ENCODE data around the gene AKT3. TPM values are rescaled to one million over a fixed set of nuclear protein-coding genes. Genes with fewer than 3 reads are reported as not detected.
A peak's percentile ranks its signal among the peaks of the same experiment; 100 is the strongest.

AKT3 gene
- total RNA-seq, 1 donor from 2014 or later, result 107 TPM

DNA sequence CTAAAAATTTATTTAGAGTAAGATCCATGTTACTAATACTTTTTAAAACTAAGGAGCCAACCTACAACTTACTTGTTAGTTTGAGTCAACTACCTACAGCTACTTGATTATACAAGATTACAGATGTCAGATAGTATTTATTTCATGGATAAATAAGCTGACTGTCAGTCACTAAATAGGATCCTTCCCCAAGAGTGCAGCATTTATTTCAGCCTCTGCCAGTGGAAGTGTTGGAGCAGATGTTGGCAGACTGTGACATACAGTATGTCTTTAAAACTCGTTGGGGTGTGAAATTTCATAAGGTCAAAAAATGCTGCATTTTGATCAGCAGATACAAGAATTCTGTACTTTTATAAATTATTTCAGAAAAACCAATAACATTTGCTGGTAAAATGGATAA, 156.2 kb downstream of the AKT3 start:
- no peak for DNase-seq (ENCODE audit: extremely low spot score, unreplicated experiment)
- peaks cover 12% of the 10 kb centered on the region for H3K36me3 Mint-ChIP-seq (ENCODE audit: unreplicated experiment)
- TF ChIP-seq, protein P1, sequence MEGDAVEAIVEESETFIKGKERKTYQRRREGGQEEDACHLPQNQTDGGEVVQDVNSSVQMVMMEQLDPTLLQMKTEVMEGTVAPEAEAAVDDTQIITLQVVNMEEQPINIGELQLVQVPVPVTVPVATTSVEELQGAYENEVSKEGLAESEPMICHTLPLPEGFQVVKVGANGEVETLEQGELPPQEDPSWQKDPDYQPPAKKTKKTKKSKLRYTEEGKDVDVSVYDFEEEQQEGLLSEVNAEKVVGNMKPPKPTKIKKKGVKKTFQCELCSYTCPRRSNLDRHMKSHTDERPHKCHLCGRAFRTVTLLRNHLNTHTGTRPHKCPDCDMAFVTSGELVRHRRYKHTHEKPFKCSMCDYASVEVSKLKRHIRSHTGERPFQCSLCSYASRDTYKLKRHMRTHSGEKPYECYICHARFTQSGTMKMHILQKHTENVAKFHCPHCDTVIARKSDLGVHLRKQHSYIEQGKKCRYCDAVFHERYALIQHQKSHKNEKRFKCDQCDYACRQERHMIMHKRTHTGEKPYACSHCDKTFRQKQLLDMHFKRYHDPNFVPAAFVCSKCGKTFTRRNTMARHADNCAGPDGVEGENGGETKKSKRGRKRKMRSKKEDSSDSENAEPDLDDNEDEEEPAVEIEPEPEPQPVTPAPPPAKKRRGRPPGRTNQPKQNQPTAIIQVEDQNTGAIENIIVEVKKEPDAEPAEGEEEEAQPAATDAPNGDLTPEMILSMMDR (IDR thresholded peaks at IDR 0.05), result no peak
- H3K4me3 Mint-ChIP-seq (ENCODE audit: unreplicated experiment), result no peak overlapping the region
- no peaks in the 10 kb centered on the region for H3K27me3 Mint-ChIP-seq (ENCODE audit: unreplicated experiment)
- H3K9me3 Mint-ChIP-seq (ENCODE audit: unreplicated experiment), result no peaks in the 10 kb centered on the region
- no peak overlapping the region for H3K27ac Mint-ChIP-seq (ENCODE audit: unreplicated experiment)
- peaks cover 19% of the 10 kb centered on the region for H3K4me1 Mint-ChIP-seq (ENCODE audit: unreplicated experiment)

DNA sequence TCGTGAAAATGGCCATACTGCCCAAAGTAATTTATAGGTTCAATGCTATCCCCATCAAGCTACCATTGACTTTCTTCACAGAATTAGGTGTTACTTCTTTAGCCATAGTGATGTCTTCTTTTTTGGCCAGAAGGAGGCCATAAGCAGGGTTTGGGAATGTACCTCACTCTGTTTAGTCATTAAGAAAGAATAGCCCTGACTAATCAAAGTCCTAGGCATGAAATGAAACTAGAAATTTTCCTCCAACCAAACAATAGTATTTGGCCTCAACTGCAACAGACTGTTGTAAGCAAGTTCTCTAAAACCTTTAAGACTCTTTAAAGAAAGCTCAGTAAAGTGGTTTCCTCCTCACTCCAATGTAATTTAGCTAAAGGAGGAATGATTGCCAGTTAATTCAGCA, 163.9 kb downstream of the AKT3 start:
- Mint-ChIP-seq H3K36me3 (ENCODE audit: unreplicated experiment) (peaks cover 21% of the 10 kb centered on the region), H3K27ac (ENCODE audit: unreplicated experiment) (no peak overlapping the region), H3K27me3 (ENCODE audit: unreplicated experiment) (no peaks in the 10 kb centered on the region), H3K4me1 (ENCODE audit: unreplicated experiment) (no peaks in the 10 kb centered on the region), H3K9me3 (ENCODE audit: unreplicated experiment) (no peaks in the 10 kb centered on the region), H3K4me3 (ENCODE audit: unreplicated experiment) (no peak overlapping the region)
- DNase-seq (ENCODE audit: extremely low spot score, unreplicated experiment), result no peak
- TF ChIP-seq, protein P1 (IDR thresholded peaks at IDR 0.05), result no peak

DNA sequence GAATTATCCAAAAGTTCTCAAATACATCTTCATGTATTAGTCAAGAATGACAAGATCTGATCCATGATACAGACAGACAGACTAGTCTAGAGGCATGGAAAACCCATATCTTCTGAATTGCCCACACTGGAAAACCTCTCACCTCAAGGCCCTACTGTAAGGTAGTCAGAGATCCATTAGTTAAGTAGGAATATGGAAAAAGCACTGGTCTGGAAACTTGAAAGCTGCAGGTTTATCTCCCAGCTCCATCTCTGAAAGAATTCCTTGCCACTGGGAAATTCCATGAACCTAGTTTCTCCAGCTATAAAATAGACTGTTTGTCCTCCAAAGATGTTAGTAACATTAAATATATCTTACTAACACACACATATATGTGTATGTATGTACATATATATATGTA, 169.2 kb downstream of the AKT3 start:
- H3K27ac Mint-ChIP-seq (ENCODE audit: unreplicated experiment), result no peak overlapping the region
- H3K9me3 Mint-ChIP-seq (ENCODE audit: unreplicated experiment), result peaks cover 4% of the 10 kb centered on the region
- H3K4me3 Mint-ChIP-seq (ENCODE audit: unreplicated experiment), result no peak overlapping the region
- H3K4me1 Mint-ChIP-seq (ENCODE audit: unreplicated experiment), result no peaks in the 10 kb centered on the region
- TF ChIP-seq, protein P1 (IDR thresholded peaks at IDR 0.05), result no peak
- H3K36me3 Mint-ChIP-seq (ENCODE audit: unreplicated experiment), result peaks cover 27% of the 10 kb centered on the region
- no peaks in the 10 kb centered on the region for H3K27me3 Mint-ChIP-seq (ENCODE audit: unreplicated experiment)
- DNase-seq (ENCODE audit: extremely low spot score, unreplicated experiment), result no peak

DNA sequence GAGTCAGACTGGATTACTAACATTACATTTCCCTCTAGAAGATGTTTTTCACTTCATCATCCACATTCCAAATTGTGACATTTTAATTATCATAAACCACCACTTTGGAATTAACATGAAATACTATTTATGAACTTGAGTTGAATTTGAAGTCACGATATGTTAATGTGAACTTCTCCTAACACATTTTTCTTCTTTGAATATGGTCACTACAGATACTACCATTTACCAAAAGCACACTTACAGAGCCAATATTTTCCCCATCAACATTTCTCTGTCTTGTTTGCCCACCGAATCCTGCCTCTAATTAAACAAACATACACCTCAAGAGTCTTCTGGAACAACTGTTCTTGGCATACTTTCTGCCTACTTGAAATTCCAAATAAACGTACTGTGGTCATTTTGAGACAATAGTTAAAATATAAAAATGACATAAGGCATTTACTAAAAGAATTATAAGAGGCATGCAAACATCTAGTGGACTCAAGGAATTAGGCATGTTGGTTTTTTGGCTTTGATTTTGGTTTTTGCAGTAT, 177.4 kb downstream of the AKT3 start:
- peaks cover 22% of the 10 kb centered on the region for H3K36me3 Mint-ChIP-seq (ENCODE audit: unreplicated experiment)
- H3K9me3 Mint-ChIP-seq (ENCODE audit: unreplicated experiment), result peaks cover 4% of the 10 kb centered on the region
- H3K4me1 Mint-ChIP-seq (ENCODE audit: unreplicated experiment), result peaks cover 6% of the 10 kb centered on the region
- DNase-seq (ENCODE audit: extremely low spot score, unreplicated experiment), result no peak
- TF ChIP-seq, protein P1 (IDR thresholded peaks at IDR 0.05), result no peak
- no peaks in the 10 kb centered on the region for H3K27me3 Mint-ChIP-seq (ENCODE audit: unreplicated experiment)
- H3K4me3 Mint-ChIP-seq (ENCODE audit: unreplicated experiment), result no peak overlapping the region
- H3K27ac Mint-ChIP-seq (ENCODE audit: unreplicated experiment), result no peak overlapping the region

DNA sequence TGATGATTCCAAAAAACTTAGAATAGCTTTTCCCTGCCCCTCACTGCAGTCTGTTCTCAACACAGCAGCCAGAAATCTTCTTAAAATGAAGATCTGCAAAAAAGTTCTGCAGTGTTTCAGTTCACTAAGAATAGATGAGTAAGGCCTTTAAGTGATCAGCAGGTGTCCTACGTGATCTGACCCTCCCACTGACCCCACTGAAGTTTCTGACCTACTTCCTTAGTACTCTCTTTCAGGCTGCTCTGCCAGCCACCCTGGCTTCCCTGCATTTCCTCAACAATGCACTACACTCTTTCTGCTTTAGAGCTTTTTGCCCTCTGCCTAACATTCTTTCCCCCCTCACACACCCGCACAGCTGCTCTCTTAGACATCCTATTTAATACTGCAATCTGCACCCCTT, 182.5 kb downstream of the AKT3 start:
- DNase-seq (ENCODE audit: extremely low spot score, unreplicated experiment), result no peak
- no peaks in the 10 kb centered on the region for H3K9me3 Mint-ChIP-seq (ENCODE audit: unreplicated experiment)
- H3K27ac Mint-ChIP-seq (ENCODE audit: unreplicated experiment), result peak overlapping the region; percentile 1
- peaks cover 10% of the 10 kb centered on the region for H3K4me1 Mint-ChIP-seq (ENCODE audit: unreplicated experiment)
- H3K27me3 Mint-ChIP-seq (ENCODE audit: unreplicated experiment), result no peaks in the 10 kb centered on the region
- TF ChIP-seq, protein P1 (IDR thresholded peaks at IDR 0.05), result no peak
- H3K4me3 Mint-ChIP-seq (ENCODE audit: unreplicated experiment), result no peak overlapping the region
- H3K36me3 Mint-ChIP-seq (ENCODE audit: unreplicated experiment), result peaks cover 10% of the 10 kb centered on the region
